Measurements from ENCODE around the gene RNASEH2C. TPM values are rescaled to one million over a fixed set of nuclear protein-coding genes. Genes with fewer than 3 reads are reported as not detected.

RNASEH2C gene
- total and polyA plus RNA-seq, 10 of the 15 experiments (the other 5 are each of a cell fraction or from before 2014, with no cell fraction given) = 5.0 to 160 (median 47.1) TPM

GRCh38 chr11:65743681-65744025, 23.1 kb upstream of the RNASEH2C start:
- in situ Hi-C loops (cut with MboI) (no loop called here), intact Hi-C loops (cut with micrococcal nuclease; ENCODE audit: unreplicated experiment) (no loop called here)
- no peaks in the 10 kb centered on the region for H3K79me2 ChIP-seq (ENCODE audit: control insufficient read depth, insufficient read depth, low read length)
- H3K36me3 ChIP-seq (ENCODE audit: control insufficient read depth in 2 of 2, insufficient read depth in 2 of 2, low read length in 1 of 2) = no peaks in the 10 kb centered on the region
- H3K27ac ChIP-seq (ENCODE audit: control insufficient read depth, insufficient read depth) = no peak overlapping the region
- DNase-seq (ENCODE audit: low read depth, low spot score) (no peak), FAIRE-seq (no peak), ATAC-seq (no peak)
- H2AFZ ChIP-seq (ENCODE audit: control insufficient read depth, low read depth, low read length) = no peak overlapping the region
- ChIA-PET CTCF (interaction anchor here (0.8 to 1.4 kb wide), 2 partner anchors 33 to 78 kb away, joined by 3 to 4 read pairs; no protein-coding TSS in a partner anchor), POLR2A (interaction anchor here (0.6 kb wide), 1 partner anchor 144 kb away, joined by 3 read pairs; no protein-coding TSS in a partner anchor), RAD21 (ENCODE audit: unreplicated experiment) (no interaction called here), SMC1A (ENCODE audit: uncharacterized antibody, unreplicated experiment) (no interaction called here)
- H4K20me1 ChIP-seq (ENCODE audit: control insufficient read depth, insufficient read depth) = no peaks in the 10 kb centered on the region
- no peak overlapping the region for H3K4me2 ChIP-seq (ENCODE audit: control insufficient read depth, insufficient read depth)
- TF ChIP-seq ETV6 (conservative IDR thresholded peaks at IDR 0.05 in 1 of 2, IDR thresholded peaks at IDR 0.05 in 1 of 2; ENCODE audit: borderline replicate concordance in 1 of 2, low read depth in 1 of 2) (no peak), PKNOX1 (IDR thresholded peaks at IDR 0.05) (no peak), SMARCA5 (IDR thresholded peaks at IDR 0.05) (no peak), CEBPZ (IDR thresholded peaks at IDR 0.05; ENCODE audit: low read depth, low read length) (no peak)
- no TSS peak for BruUV-seq (replicated peaks)
- no peak overlapping the region for H3K4me3 ChIP-seq
- no peaks in the 10 kb centered on the region for H3K9me3 ChIP-seq (replicated peaks; ENCODE audit: control insufficient read depth, insufficient read depth, low read length)
- H3K9ac ChIP-seq (ENCODE audit: control insufficient read depth, insufficient read depth, low read length) = no peak overlapping the region
- H3K4me1 ChIP-seq (ENCODE audit: control insufficient read depth, insufficient read depth, low read length) = no peaks in the 10 kb centered on the region
- no peaks in the 10 kb centered on the region; a peak in 1 of 4 replicates for H3K27me3 ChIP-seq (replicated peaks in 1 of 2; ENCODE audit: control insufficient read depth in 2 of 2, insufficient read depth in 2 of 2, low read length in 1 of 2)
- 53% methylated on average over 10 of the region's 10 CpGs for WGBS (ENCODE audit: insufficient coverage, insufficient replicate concordance, low lambda C conversion rate, missing lambda C conversion rate)

Measured in GM12878 (cell line).